H1 (cell line): ENCODE data around the gene FAU. TPM values are rescaled to one million over a fixed set of nuclear protein-coding genes. Genes with fewer than 3 reads are reported as not detected.

ENCODE experiments used
- BACH1 ChIP-seq: IDR thresholded peaks from 2 replicates; pipeline ENCODE4 v1.6.1; 2012; ENCODE audit warnings: low read length, improper control_type of control experiment
- CBX5 ChIP-seq: fragments of 300-800, 300-1000 bp; sonication (generic); IDR thresholded peaks from 2 replicates; pipeline ENCODE4 v1.7.1; 2016; ENCODE audit warnings: antibody characterized with exemption, low read length, low read depth
- CHD2 ChIP-seq: IDR thresholded peaks from 2 replicates; pipeline ENCODE4 v1.6.1; 2012; ENCODE audit warnings: low read length, improper control_type of control experiment
- CREB1 ChIP-seq: IDR thresholded peaks from 2 replicates; pipeline ENCODE4 v1.6.1; 2012; ENCODE audit warnings: inconsistent platforms
- EP300 ChIP-seq, 2 experiments: IDR thresholded peaks; 1 replicate in 1 of 2; 2 replicates in 1 of 2; pipeline ENCODE4 v1.6.1; 2011 to 2012; ENCODE audit warnings: low read depth in 2 of 2, low read length in 2 of 2, mild to moderate bottlenecking in 2 of 2, borderline replicate concordance in 1 of 2, inconsistent platforms in 1 of 2, moderate library complexity in 1 of 2
- FOSL1 ChIP-seq: IDR thresholded peaks from 2 replicates; pipeline ENCODE4 v1.6.1; 2011; ENCODE audit warnings: mild to moderate bottlenecking, low read depth, low read length, moderate library complexity; ENCODE audit not compliant: insufficient read depth
- HDAC2 ChIP-seq, 2 experiments: fragments of 300-600 bp in 1 of 2; sonication (generic) in 1 of 2; IDR thresholded peaks; 2 replicates each; pipeline ENCODE4 v1.6.1; 2011 to 2012; ENCODE audit warnings: low read depth in 2 of 2, low read length in 2 of 2, mild to moderate bottlenecking in 2 of 2, moderate library complexity in 2 of 2, borderline replicate concordance in 1 of 2, inconsistent platforms in 1 of 2
- KDM1A ChIP-seq: fragments of 200-600, 300-600 bp; sonication (generic); IDR thresholded peaks from 2 replicates; pipeline ENCODE4 v1.7.1; 2016; ENCODE audit warnings: mild to moderate bottlenecking, low read length, borderline replicate concordance
- KDM4A ChIP-seq: IDR thresholded peaks from one replicate; pipeline ENCODE4 v1.7.1; 2012; ENCODE audit warnings: low read depth, mild to moderate bottlenecking, moderate library complexity, low read length, inconsistent platforms; ENCODE audit not compliant: severe bottlenecking
- NANOG ChIP-seq: IDR thresholded peaks from 2 replicates; pipeline ENCODE4 v1.6.1; 2011; ENCODE audit warnings: low read length, low read depth, mild to moderate bottlenecking, inconsistent platforms; ENCODE audit not compliant: insufficient read depth, poor library complexity, severe bottlenecking
- POLR2A ChIP-seq, 2 experiments: IDR thresholded peaks; 1 replicate in 1 of 2; 2 replicates in 1 of 2; pipeline ENCODE4 v1.6.1; 2011; ENCODE audit warnings: low read depth in 2 of 2, low read length in 2 of 2, mild to moderate bottlenecking in 2 of 2; ENCODE audit errors: control extremely low read depth in 1 of 2
- POLR2AphosphoS5 ChIP-seq: IDR thresholded peaks from 2 replicates; pipeline ENCODE4 v1.6.1; 2011; ENCODE audit warnings: low read depth, low read length
- POU5F1 ChIP-seq: IDR thresholded peaks from 2 replicates; pipeline ENCODE4 v1.6.1; 2011; ENCODE audit warnings: low read depth, mild to moderate bottlenecking, low read length, moderate library complexity
- RAD21 ChIP-seq, 2 experiments: IDR thresholded peaks in 1 of 2; conservative IDR thresholded peaks in 1 of 2; 2 replicates each; pipeline ENCODE4 v1.6.1; 2011; ENCODE audit warnings: low read depth in 2 of 2, low read length in 2 of 2, improper control_type of control experiment in 1 of 2, inconsistent platforms in 1 of 2, mild to moderate bottlenecking in 1 of 2, moderate library complexity in 1 of 2
- RBBP5 ChIP-seq: IDR thresholded peaks from 2 replicates; pipeline ENCODE4 v1.7.1; 2012; ENCODE audit warnings: low read depth, mild to moderate bottlenecking, inconsistent platforms, low read length, moderate library complexity, borderline replicate concordance
- RFX5 ChIP-seq: IDR thresholded peaks from 2 replicates; pipeline ENCODE4 v1.6.1; 2011; ENCODE audit warnings: low read depth, low read length, improper control_type of control experiment, borderline replicate concordance
- RNF2 ChIP-seq: fragments of 200-900, 300-1000 bp; sonication (generic); IDR thresholded peaks from 2 replicates; pipeline ENCODE4 v1.7.1; 2016; ENCODE audit warnings: borderline replicate concordance, low read depth, mild to moderate bottlenecking, antibody characterized with exemption, low read length; ENCODE audit not compliant: poor library complexity, severe bottlenecking; ENCODE audit errors: missing control alignments
- RXRA ChIP-seq: IDR thresholded peaks from 2 replicates; pipeline ENCODE4 v1.6.1; 2011; ENCODE audit warnings: low read depth, mild to moderate bottlenecking, low read length, moderate library complexity; ENCODE audit not compliant: insufficient read depth
- SIX5 ChIP-seq: IDR thresholded peaks from 2 replicates; pipeline ENCODE4 v1.6.1; 2011; ENCODE audit warnings: mild to moderate bottlenecking, low read depth, low read length
- TBP ChIP-seq: IDR thresholded peaks from 2 replicates; pipeline ENCODE4 v1.6.1; 2011; ENCODE audit warnings: low read depth, low read length, improper control_type of control experiment
- YY1 ChIP-seq: IDR thresholded peaks from 2 replicates; pipeline ENCODE4 v1.6.1; 2011; ENCODE audit warnings: low read depth, mild to moderate bottlenecking, low read length
- polyA plus RNA-seq, 7 experiments: library from polyadenylated mRNA; depleted of rRNA in 3 of 7; stranded (reverse) in 5 of 7; unstranded in 2 of 7; fragments of >200 nt in 5 of 7; fragments of 200-250 nt in 2 of 7; gene quantifications; 1 replicate in 5 of 7; 2 replicates in 1 of 7; 4 replicates in 1 of 7; pipeline versions ENCODE4 v1.2.1 to v1.2.3, GENCODE V29; 2011 to 2013; ENCODE audit warnings: missing spikeins in 2 of 7, mixed read lengths in 2 of 7
- total RNA-seq: library from RNA; stranded (reverse); fragmentation: NEBNext Ultra II Directional; extraction: Animal tissue kit (Norgen Biotek cat#: 25700); gene quantifications from 2 replicates; pipeline ENCODE4 v1.2.1, GENCODE V29; 2021
- TF ChIP-seq, protein P1 (sequence below): IDR thresholded peaks from 2 replicates; pipeline ENCODE4 v1.6.1; 2012; ENCODE audit warnings: inconsistent platforms

FAU gene
- total and polyA plus RNA-seq, 2 of the 8 experiments (the other 6 are each of a cell fraction or from before 2014, with no cell fraction given) = 826 to 896 TPM

GRCh38 chr11:65121865-65122696 is at the start of gene FAU, which contains the start of gene MRPL49 (continued):
- TF ChIP-seq RNF2 (no peak), EP300 (IDR thresholded peaks at IDR 0.05; ENCODE audit: borderline replicate concordance in 1 of 2, low read depth in 2 of 2, low read length in 2 of 2) (no peak), BACH1 (no peak), POLR2A (IDR thresholded peaks at IDR 0.05; ENCODE audit: control extremely low read depth in 1 of 2, low read depth in 2 of 2, low read length in 2 of 2) (peak; percentile 97), HDAC2 (IDR thresholded peaks at IDR 0.05; ENCODE audit: borderline replicate concordance in 1 of 2, low read depth in 2 of 2, low read length in 2 of 2) (peak in 1 of 2 experiments; percentile 90; a peak in 1 of 4 replicates), SIX5 (no peak), KDM1A (no peak), NANOG (no peak), CHD2 (0 out of 2 replicates have a peak, but pooled peaks have one; percentile 30), TBP (peak; percentile 96), CREB1 (peak; percentile 98), YY1 (peak; percentile 94), CBX5 (no peak), RAD21 (IDR thresholded peaks at IDR 0.05 in 1 of 2, conservative IDR thresholded peaks at IDR 0.05 in 1 of 2; ENCODE audit: low read depth in 2 of 2, low read length in 2 of 2) (no peak), POLR2AphosphoS5 (peak; percentile 97), RXRA (no peak), RFX5 (no peak), FOSL1 (0 out of 2 replicates have a peak, but pooled peaks have one; percentile 31), POU5F1 (no peak), RBBP5 (peak; percentile 81; the same call in 1 of the 2 replicates), KDM4A (peak; percentile 92)
- TF ChIP-seq, protein P1, sequence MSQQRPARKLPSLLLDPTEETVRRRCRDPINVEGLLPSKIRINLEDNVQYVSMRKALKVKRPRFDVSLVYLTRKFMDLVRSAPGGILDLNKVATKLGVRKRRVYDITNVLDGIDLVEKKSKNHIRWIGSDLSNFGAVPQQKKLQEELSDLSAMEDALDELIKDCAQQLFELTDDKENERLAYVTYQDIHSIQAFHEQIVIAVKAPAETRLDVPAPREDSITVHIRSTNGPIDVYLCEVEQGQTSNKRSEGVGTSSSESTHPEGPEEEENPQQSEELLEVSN = no peak; the same call in 1 of the 2 replicates
